COR-L47 (cell line): ENCODE results near the gene TDO2.
"Not testable (repeated sequence)": the region's sequence is repeated elsewhere in the genome, so short reads cannot be mapped to it uniquely, and the experiment has no call there.

Source experiments
- DNase-seq: peaks from one replicate; lab custom pipeline; 2025; lab: John Stamatoyannopoulos, UW

TDO2 gene

GRCh38 chr4:155903453-155903852 is at the start of gene TDO2:
Gene TDO2, plus strand, starts transcription at chr4:155903696. Its CDS starts 63 bp downstream, at chr4:155903759.
- no peak for DNase-seq

- no peak for DNase-seq
Measured at GRCh38 chr4:155854582-155855226, 48.8 kb upstream of the TDO2 start.

GRCh38 chr4:155855897-155856296 is 47.6 kb upstream of the TDO2 start:
- DNase-seq, result no peak

GRCh38 chr4:155866177-155866576 is 37.3 kb upstream of the TDO2 start, which contains the start of gene ASIC5:
Gene ASIC5, minus strand, starts transcription at chr4:155866277. Its CDS starts 51 bp downstream, at chr4:155866226.
- DNase-seq, result no peak

- DNase-seq, result no peak
Measured at GRCh38 chr4:155875878-155876277, 27.6 kb upstream of the TDO2 start.

GRCh38 chr4:155877971-155878370 is 25.5 kb upstream of the TDO2 start:
- DNase-seq, result no peak

GRCh38 chr4:155878611-155879010 is 24.9 kb upstream of the TDO2 start:
- no peak for DNase-seq

GRCh38 chr4:155879767-155880166 is 23.7 kb upstream of the TDO2 start:
- no peak for DNase-seq

- DNase-seq, result no peak
Measured at GRCh38 chr4:155881555-155881954, 21.9 kb upstream of the TDO2 start.

- DNase-seq, result no peak
Measured at GRCh38 chr4:155883895-155884294, 19.6 kb upstream of the TDO2 start.

- no peak for DNase-seq
Measured at GRCh38 chr4:155885666-155886065, 17.8 kb upstream of the TDO2 start.

- no peak for DNase-seq
Measured at GRCh38 chr4:155887045-155887444, 16.5 kb upstream of the TDO2 start.

- DNase-seq, result no peak
Measured at GRCh38 chr4:155887847-155888570, 15.5 kb upstream of the TDO2 start.

- DNase-seq, result no peak
Measured at GRCh38 chr4:155889031-155889793, 14.3 kb upstream of the TDO2 start.

GRCh38 chr4:155889946-155890345 is 13.6 kb upstream of the TDO2 start:
- DNase-seq, result no peak

GRCh38 chr4:155891058-155891457 is 12.4 kb upstream of the TDO2 start:
- DNase-seq, result no peak

- DNase-seq, result not testable (repeated sequence)
Measured at GRCh38 chr4:155898371-155898770, 5.1 kb upstream of the TDO2 start.

- no peak for DNase-seq
Measured at GRCh38 chr4:155899891-155900290, 3.6 kb upstream of the TDO2 start.

GRCh38 chr4:155900381-155900780 is 3.1 kb upstream of the TDO2 start:
- DNase-seq, result no peak

- DNase-seq, result no peak
Measured at GRCh38 chr4:155901013-155901412, 2.5 kb upstream of the TDO2 start.

- no peak for DNase-seq
Measured at GRCh38 chr4:155904331-155904730, 835 bp downstream of the TDO2 start.

- DNase-seq, result no peak
Measured at GRCh38 chr4:155906554-155907247, 3.2 kb downstream of the TDO2 start.
